Jurkat, Clone E6-1 (cell line): ENCODE results near the gene ATP8A2.
"Not testable (repeated sequence)": the region's sequence is repeated elsewhere in the genome, so short reads cannot be mapped to it uniquely, and the experiment has no call there.

ENCODE experiments used
- DNase-seq: peaks from one replicate; pipeline ENCODE4 v3.0.0-alpha.2; 2011; ENCODE audit warnings: low read depth, low spot score
- H3K4me3 ChIP-seq: 2 replicates; pipeline ENCODE4 v1.5.1; 2011; ENCODE audit warnings: mild to moderate bottlenecking, low read length, control low read depth, moderate library complexity

ATP8A2 gene

DNA sequence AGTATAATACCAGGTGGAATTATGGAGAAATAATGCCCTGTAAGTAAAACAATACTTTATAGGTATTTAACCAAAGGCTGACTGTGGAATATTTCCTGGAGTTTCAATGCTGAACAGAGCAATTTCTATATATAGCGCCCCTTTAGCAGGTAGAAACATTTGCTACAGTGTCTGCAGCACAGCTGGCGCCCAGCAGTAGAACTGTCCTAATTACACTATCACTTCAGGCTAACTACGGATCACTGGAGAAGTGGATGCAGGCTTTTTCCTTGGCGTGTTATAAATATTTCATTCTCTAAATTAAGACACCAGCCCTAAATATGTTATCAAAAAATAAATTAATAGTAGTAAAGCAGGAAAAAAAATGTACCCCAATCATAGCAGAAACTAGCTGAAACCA is 677.0 kb downstream of the ATP8A2 start:
- H3K4me3 ChIP-seq = no peak overlapping the region

DNA sequence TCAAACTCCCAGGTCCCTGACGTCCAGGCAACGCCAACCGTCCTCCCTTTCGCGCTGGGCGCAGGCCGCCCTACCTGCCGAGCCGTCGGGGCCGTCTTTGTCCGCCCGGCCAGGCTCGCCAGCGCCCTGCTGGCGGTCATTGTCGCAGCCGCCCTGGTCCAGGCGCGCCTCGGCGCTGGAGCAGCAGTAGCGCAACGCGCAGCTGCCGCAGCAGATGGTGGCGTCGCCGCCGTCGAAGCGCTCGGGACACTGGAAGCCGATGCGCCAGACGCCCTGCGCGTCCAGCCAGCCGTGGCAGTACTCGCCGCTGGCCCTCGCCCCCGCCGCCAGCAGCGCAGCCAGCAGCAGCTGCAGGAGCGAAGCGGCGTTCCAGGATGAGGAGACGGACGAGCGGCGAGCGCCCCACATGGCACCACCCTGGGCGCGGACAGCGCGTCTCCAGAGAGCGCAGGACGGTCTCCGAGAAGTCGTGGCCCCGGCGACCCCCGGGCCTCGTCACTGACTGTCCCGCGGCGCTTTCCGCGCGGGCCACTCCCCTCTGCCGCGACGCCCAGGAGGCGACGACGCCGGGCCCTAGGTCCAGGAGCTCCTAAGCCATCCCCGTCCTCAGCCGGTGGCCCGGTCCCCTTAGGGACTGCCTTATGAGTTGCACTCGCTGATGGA is 678.9 kb downstream of the ATP8A2 start:
- H3K4me3 ChIP-seq = peak overlapping the region; percentile 52
- DNase-seq = no peak

More for the DNA sequence above, 677.0 kb downstream of the ATP8A2 start:
- DNase-seq = no peak

DNA sequence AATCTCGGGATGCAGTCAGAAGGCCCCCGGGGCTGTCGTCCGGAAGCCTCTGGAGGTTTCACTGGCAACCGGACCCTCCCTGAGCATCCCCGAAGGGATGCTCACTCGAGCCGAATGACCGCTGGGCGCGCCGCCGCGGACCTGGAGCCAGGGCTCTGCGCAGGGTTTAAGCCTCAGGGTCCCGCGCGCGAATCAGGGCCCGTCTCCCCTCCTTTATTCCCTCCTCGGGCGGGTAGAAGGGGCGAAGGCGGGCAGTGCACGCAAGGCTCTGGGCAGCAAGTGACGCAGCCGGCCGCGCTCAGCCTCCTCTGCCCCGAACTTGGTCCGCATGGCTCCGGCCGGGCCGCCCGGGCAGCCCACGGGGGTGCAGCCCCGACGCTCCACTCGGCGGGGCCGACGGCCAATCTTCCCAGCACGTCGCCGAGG is 679.5 kb downstream of the ATP8A2 start:
- no peak for DNase-seq
- H3K4me3 ChIP-seq = peak overlapping the region; percentile 52

DNA sequence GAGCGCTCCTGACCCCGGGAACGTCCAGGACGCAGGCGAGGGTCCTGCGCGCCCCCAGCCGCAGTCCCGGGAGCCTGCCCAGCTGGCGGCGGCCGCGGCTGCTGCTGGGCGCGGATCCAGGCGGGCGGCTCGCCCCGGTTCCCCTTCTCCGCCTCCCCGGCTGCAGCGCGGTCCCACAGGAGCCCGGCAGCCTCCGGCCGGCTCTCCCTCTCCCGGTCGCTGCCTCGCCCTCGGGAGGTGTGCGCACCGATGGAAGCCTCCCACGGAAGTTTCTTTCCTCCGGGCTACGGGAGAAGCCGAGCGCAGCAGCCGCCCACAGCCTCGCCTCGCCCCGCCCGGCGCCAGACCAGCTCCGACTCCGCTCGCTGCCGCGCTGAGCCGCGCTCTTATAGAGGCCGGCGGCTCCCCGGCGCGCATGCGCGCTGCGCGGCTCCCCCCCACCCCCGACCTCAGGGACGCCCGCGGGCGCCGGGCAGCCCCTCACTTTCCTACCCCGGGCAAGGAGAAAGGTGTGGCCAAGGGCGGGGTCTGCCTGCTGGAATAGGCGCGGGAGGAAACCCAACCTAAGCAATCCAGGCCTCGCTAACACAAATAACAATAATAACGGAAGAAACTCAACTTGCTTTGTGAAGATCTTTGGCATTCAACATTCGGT is 680.0 kb downstream of the ATP8A2 start, which contains the start of gene SHISA2:
Gene SHISA2 (minus strand): TSS at position 360 of the 655 bp plus-strand sequence. CDS start 1,041 bp downstream, outside the sequence.
- DNase-seq = peak; percentile 47
- peak within 1 kb of the TSS; percentile 52 for H3K4me3 ChIP-seq

DNA sequence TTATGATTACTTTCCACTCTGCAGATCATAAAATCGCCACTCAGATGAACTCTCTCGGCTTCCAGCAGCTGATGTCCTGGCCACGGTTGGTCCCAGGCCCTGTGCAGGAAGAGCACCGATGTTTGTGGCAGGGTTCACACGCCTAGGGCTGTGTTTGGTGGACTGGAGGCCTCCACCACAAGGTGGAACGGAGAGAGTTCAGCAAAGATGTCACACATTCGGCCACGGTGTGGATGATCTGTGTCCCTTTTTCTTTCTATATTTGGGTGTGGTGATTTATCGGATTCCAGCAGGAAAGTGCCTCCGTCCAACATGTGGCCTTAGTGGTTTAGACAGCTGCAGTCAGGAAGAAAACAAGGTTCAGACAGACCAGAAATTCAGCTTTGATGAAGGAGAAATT is 680.6 kb downstream of the ATP8A2 start:
- H3K4me3 ChIP-seq = peak overlapping the region; percentile 52

DNA sequence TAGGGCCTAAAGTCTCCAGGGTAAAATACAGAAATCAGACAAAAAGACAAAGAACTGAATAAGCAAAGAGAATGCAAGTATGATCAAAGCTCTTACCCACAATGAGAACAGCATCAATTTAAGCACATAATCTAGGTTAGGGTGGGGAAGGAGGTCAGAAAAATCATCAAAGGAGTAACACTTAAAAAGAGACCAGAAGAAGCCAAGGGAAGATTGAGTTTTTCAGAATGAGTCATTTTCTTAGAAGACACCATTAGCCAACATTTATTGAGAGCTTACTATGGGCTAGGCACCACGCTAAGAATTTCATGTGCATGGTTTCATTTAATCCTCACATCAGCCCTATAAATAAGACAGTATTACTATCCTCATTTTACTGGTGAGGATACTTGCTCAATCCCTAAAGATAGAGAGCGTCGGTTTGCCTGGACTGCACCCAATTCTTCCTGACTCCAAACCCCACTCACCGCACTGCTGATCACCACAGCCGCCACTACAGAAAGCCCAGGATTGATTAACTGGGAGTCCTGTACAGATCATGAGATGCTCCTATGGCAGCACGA is 681.7 kb downstream of the ATP8A2 start:
- no peak overlapping the region for H3K4me3 ChIP-seq
- DNase-seq = no peak

More for the DNA sequence above, 680.6 kb downstream of the ATP8A2 start:
- DNase-seq = no peak

DNA sequence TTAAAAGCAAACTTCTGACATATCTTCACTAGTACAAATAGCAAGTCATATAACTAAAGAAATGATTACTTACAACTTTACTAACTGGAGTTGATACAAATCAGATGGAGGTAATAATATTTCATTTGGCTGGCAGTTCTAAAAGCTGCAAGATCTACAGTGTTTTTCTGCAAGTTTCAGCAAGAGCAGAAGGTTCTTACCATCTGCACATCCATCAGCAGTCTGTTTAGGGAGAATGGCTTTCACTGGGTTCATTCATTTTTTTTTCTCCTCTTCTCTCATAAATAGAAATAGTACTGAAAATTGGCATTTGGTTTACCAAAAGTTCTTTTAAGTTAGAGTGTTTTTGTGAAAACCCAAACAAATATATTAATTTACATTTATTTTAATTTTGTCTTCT is 683.1 kb downstream of the ATP8A2 start:
- no peak overlapping the region for H3K4me3 ChIP-seq
- DNase-seq = no peak

DNA sequence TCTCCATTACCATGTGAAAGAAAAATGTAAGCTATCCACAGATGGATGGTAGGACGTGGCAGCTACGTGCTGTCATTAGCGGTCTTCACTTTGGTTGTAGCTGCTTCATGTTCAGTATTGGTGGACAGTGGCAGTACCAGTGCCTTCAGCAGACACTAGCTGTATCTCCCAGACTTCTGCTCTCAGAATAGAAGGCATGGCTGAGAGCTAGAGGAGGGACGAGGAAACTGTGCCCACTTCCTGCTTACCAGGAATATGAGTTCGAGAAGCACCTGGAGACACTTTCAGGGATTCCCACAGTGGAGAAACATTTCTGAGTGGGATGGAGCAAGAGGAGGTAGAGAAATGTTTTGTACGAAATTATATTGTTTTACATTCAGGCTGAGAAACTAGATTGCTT is 686.9 kb downstream of the ATP8A2 start:
- H3K4me3 ChIP-seq = no peak overlapping the region
- DNase-seq = no peak

DNA sequence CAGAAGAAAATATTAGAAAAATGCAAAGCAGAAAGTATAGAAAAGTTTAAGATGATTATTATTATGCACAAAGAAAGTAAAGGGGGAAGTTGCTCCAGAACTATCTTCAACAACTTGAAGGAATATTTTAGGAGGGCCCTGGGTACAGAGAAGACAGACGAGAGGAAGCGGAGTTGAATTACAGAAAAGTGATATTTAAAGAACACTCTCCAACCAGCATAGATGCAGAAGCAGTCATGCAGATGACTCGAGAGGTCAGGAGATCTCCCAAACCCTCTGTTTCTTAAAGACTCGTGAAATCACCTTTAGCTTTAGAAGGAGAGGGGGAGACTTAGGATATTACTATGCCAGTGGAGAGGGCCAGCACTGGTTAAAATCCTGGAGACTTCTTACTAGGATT is 688.6 kb downstream of the ATP8A2 start:
- no peak overlapping the region for H3K4me3 ChIP-seq
- DNase-seq = no peak

DNA sequence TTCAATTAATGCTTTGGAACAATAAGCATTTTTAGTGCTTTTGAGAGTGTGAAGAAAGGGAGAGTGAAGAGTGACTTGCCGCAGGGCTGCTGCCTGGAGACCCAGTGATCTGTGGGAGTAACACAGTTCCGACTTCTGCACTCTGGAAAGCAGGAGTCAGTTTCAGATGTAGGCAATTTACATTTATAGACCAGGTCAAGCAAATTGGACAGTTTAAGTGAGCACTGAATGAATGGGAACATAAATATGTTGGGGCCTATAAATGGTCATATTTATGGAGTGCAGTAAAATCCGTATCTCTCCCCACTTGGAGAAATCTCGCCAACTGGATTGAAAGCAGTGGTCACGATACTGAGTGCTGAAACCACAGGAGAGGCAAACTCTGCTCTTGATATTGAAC is 689.5 kb downstream of the ATP8A2 start:
- H3K4me3 ChIP-seq = no peak overlapping the region
- DNase-seq = no peak

DNA sequence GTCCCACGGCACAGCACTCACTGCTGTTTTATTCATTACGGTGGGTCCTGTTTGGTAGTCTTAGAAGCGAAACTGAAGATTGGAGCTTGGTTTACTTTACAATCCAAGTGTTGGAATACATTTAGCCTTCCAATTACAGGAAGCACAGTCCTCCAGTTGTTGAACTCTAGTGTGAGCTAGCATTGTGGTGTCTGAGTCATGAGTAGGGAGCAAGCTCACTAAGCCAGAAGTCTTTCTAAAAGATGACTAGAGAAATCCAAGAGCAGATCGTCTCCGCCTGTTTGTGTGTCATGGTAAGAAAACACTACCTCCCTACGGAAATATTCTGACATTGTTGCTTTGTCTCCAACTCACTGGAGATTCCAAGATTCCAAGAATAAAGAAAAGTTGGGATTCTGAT is 690.2 kb downstream of the ATP8A2 start:
- no peak overlapping the region for H3K4me3 ChIP-seq
- DNase-seq = no peak

DNA sequence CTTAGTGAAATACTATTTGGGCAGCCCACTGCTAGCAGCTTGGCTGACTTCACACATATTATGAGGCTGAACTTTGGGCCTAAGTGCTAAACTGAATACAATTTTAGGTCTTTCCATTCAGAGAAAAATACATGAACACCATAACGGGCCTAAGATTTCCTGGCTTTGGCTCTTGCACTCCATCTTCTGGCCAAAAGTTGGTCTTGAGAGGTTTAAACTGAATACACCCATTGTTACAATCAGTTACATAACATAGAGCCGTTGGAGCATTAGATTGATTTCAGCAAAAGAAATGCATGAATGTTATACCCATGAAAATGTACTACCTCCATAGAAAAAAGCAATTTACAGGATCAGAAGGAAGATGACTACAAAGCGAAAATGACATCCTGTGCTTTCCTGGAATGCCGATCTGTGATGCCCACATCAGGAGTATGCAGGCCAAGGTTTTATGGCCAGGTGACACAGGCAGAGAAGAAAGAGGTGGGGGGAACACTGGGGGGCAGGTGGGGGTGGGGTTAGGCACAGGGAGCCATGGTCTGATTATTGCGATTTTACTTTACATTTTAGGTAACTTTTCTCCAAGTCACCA is 691.2 kb downstream of the ATP8A2 start:
- peak; percentile 74 for DNase-seq

DNA sequence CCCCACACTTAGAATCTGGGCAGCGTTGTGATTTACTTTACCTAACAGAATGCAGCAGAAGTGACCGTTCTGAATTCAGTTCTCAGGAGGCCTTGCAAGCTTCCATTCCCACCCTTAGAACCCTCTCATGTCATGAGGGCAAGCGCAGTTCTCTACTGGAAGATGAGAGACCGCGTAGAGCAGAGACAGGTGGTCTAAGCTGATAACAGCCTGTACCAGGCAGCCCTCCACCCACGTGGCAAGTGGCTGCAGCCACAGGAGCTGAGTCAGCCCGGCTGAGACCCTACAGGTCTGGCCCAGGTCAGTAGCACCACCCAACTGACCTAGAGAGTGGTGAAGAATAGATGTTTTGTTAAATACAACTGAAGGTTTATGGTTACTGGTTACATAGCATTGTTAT is 694.7 kb downstream of the ATP8A2 start:
- not testable (repeated sequence) for DNase-seq, H3K4me3 ChIP-seq

More for the DNA sequence above, 691.2 kb downstream of the ATP8A2 start:
- no peak overlapping the region for H3K4me3 ChIP-seq

DNA sequence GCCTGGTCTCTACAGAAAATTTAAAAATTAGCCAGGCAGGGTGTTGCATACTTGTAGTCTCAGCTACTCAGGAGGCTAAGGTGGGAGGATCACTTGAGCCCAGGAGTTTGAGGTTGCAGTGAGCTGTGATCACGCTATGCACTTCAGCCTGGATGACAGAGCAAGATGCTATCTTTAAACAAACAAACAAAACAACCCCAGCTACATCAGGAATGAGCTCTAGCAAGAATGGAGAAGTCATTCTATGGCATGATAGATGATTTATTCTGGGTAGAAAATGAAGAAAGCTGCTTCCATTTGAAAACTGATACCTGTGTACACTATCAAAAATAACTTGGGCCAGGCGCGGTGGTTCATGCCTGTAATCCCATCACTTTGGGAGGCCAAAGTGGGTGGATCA is 695.8 kb downstream of the ATP8A2 start:
- H3K4me3 ChIP-seq = no peak overlapping the region
- no peak for DNase-seq

DNA sequence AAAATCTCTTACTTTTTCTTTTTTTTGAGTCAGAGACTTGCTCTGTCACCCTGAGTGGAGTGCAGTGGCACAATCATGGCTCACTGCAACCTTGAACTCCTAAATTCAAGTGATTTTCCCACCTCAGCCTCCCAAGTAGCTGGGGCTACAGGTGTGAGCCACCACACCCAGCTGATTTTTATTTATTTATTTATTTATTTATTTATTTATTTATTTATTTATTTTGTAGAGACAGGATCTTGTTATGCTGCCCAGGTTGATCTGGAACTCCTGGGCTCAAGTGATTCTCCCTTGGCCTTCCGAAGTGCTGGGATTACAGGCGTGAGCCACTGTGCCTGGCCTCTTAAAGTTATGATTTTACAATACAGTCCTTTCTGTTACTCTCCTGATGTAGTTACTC is 696.6 kb downstream of the ATP8A2 start:
- not testable (repeated sequence) for DNase-seq, H3K4me3 ChIP-seq

DNA sequence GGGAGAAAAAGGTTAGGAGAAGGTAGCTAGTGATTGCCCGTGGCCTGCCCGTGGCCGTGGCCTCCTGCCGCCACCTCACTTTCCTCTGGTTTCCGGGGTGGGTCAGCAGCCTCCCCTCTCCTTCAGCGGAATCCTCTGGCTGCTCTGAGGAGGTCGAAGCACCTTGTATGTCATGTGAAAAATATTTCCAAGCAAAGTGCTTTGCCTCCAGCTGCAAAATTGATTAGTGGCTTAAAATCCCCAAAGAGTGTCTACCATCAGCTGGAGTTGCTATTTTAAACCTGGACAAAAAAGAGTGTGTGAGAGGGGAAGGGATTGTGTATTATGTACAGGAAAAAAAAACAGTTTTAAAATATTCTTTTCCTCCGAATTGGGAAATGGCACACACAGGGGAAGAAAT is 697.9 kb downstream of the ATP8A2 start:
- DNase-seq, H3K4me3 ChIP-seq: not testable (repeated sequence)

DNA sequence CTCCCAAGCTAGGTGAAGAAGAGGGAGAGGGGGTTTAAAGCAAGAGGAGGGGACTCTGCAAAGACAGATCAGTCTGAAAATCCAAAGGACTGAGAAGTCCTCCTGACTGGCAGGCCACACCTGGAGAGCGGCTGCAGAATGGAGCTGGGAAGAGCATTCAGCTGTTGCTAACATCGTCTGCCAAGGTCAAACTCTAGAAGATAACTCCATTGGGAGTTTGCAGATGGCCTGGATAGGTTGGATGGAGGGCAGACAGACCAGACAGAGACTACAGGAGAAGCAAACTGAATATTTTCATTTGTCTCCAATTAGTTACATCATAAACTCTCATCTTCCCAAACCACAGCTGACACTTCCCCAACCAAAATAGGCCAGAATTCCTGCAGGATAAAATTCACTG is 699.9 kb downstream of the ATP8A2 start:
- no peak for DNase-seq
- H3K4me3 ChIP-seq = no peak overlapping the region

DNA sequence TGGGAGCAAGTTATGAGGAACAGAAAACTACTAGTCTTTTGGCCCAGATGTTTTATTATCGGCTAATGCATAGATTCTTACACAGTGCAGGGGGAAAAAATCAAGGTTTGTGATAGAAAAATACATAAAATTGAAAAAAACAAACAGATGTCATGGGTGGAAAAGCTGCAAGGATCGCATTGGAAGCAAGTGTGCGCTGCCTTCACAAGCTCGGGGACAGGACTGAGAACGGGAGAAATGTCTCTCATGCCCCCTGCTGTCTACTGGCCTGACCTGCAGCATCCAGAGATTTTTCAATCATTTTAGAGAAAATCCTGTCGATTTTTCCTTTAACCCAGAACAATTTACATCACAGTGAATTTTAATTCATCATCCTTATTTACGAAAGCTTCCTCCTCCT is 700.6 kb downstream of the ATP8A2 start:
- not testable (repeated sequence) for H3K4me3 ChIP-seq, DNase-seq

DNA sequence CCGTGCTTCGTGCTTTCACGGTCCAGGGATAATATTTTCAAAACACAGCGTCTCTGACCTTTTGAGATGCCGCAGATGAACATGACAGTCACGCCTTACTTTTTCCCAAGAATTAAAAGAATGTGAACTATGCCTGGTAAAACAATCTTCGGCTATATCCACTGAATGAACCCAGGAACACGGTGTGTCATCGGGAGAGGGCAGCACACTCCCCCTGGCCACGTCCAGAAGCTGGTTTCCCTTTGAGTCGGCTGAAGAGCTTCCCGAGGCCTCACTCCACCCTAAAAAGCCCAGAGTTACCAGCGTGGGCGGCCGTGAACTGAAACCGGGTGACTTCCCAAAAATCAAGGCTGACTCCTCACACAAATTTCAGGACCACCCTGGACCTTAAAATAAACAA is 702.9 kb downstream of the ATP8A2 start:
- no peak for DNase-seq
- H3K4me3 ChIP-seq = no peak overlapping the region
